ENCODE data around the gene SLC16A11. TPM values are rescaled to one million over a fixed set of nuclear protein-coding genes. Genes with fewer than 3 reads are reported as not detected.

SLC16A11 gene
- total and polyA plus RNA-seq, 9 of the 15 experiments (the other 6 are each of a cell fraction or from before 2014, with no cell fraction given): not detected

DNA sequence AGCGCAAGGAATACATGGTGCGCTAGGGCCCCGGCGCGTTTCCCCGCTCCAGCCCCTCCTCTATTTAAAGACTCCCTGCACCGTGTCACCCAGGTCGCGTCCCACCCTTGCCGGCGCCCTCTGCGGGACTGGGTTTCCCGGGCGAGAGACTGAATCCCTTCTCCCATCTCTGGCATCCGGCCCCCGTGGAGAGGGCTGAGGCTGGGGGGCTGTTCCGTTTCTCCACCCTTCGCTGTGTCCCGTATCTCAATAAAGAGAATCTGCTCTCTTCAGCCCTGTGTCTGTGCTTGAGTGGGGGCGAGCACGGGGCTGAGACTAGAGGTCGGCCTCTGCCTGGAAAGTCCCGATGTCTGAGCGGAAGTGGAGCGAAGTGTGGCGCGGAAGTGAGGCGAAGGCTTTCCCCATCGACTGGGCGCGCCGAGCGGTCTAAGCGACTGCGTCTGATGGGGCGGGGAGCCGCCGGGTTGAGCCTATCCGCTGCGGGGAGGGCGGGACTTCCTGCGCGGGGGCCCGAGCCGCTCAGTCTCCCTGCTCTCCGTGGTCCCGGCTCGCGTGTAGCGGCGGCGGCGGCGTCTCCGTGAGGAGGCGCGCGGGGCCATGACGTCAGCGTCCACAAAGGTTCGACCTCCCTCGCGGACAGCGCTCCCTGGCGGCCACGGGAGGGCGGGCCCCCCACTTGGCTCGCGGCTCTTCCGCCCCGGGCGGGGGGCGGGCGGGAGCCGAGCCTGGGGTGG, 29.5 kb downstream of the SLC16A11 start (continued):
- TF ChIP-seq, protein P1, sequence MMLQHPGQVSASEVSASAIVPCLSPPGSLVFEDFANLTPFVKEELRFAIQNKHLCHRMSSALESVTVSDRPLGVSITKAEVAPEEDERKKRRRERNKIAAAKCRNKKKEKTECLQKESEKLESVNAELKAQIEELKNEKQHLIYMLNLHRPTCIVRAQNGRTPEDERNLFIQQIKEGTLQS (IDR thresholded peaks at IDR 0.05): peak; percentile 93
- TF ChIP-seq, protein P1 (CRISPR knock-in tag; conservative IDR thresholded peaks at IDR 0.05): no peak
- TF ChIP-seq ADNP (tag; IDR thresholded peaks at IDR 0.05): no peak
- peak in 1 of 2 experiments; percentile 63; a peak in 1 of 4 replicates for TF ChIP-seq SRF (CRISPR knock-in tag; IDR thresholded peaks at IDR 0.05)
- TF ChIP-seq, protein P2, sequence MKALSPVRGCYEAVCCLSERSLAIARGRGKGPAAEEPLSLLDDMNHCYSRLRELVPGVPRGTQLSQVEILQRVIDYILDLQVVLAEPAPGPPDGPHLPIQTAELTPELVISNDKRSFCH (CRISPR knock-in tag; IDR thresholded peaks at IDR 0.05): no peak
- TF ChIP-seq, protein P2 (tag; IDR thresholded peaks at IDR 0.05): no peak
- TF ChIP-seq MEF2D (tag; conservative IDR thresholded peaks at IDR 0.05; ENCODE audit: low read depth): no peak
- TF ChIP-seq ZNF174 (CRISPR knock-in tag; IDR thresholded peaks at IDR 0.05): no peak
- TF ChIP-seq, protein P3, sequence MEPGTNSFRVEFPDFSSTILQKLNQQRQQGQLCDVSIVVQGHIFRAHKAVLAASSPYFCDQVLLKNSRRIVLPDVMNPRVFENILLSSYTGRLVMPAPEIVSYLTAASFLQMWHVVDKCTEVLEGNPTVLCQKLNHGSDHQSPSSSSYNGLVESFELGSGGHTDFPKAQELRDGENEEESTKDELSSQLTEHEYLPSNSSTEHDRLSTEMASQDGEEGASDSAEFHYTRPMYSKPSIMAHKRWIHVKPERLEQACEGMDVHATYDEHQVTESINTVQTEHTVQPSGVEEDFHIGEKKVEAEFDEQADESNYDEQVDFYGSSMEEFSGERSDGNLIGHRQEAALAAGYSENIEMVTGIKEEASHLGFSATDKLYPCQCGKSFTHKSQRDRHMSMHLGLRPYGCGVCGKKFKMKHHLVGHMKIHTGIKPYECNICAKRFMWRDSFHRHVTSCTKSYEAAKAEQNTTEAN (CRISPR knock-in tag; IDR thresholded peaks at IDR 0.05): 0 out of 2 replicates have a peak, but pooled peaks have one; percentile 62
- TF ChIP-seq YBX1 (IDR thresholded peaks at IDR 0.05): no peak
- TF ChIP-seq HNRNPH1 (optimal IDR thresholded peaks at IDR 0.05; ENCODE audit: low read depth, low read length): no peak
- TF ChIP-seq CC2D1A (IDR thresholded peaks at IDR 0.05): no peak
- no peak for TF ChIP-seq HSF4 (CRISPR knock-in tag; IDR thresholded peaks at IDR 0.05; ENCODE audit: borderline replicate concordance)
- peak; percentile 95 for TF ChIP-seq GATAD2A (IDR thresholded peaks at IDR 0.05)
- TF ChIP-seq RFX7 (CRISPR knock-in tag; IDR thresholded peaks at IDR 0.05): no peak
- no peak for TF ChIP-seq PTTG1 (tag; IDR thresholded peaks at IDR 0.05; ENCODE audit: low read depth)
- TF ChIP-seq GATAD2B (IDR thresholded peaks at IDR 0.05; ENCODE audit: borderline replicate concordance): peak; percentile 100
- TF ChIP-seq, protein P4, sequence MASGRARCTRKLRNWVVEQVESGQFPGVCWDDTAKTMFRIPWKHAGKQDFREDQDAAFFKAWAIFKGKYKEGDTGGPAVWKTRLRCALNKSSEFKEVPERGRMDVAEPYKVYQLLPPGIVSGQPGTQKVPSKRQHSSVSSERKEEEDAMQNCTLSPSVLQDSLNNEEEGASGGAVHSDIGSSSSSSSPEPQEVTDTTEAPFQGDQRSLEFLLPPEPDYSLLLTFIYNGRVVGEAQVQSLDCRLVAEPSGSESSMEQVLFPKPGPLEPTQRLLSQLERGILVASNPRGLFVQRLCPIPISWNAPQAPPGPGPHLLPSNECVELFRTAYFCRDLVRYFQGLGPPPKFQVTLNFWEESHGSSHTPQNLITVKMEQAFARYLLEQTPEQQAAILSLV (tag; IDR thresholded peaks at IDR 0.05): no peak
- TF ChIP-seq ZBTB8A (IDR thresholded peaks at IDR 0.05; ENCODE audit: partially characterized antibody): no peak
- no peak for TF ChIP-seq BACH1 (tag; IDR thresholded peaks at IDR 0.05)
- TF ChIP-seq BCOR (IDR thresholded peaks at IDR 0.05): no peak
- peak; percentile 83 for TF ChIP-seq CXXC5 (CRISPR knock-in tag; IDR thresholded peaks at IDR 0.05)
- TF ChIP-seq, protein P5, sequence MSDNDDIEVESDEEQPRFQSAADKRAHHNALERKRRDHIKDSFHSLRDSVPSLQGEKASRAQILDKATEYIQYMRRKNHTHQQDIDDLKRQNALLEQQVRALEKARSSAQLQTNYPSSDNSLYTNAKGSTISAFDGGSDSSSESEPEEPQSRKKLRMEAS (CRISPR knock-in tag; IDR thresholded peaks at IDR 0.05): peak; percentile 50
- TF ChIP-seq, protein P6, sequence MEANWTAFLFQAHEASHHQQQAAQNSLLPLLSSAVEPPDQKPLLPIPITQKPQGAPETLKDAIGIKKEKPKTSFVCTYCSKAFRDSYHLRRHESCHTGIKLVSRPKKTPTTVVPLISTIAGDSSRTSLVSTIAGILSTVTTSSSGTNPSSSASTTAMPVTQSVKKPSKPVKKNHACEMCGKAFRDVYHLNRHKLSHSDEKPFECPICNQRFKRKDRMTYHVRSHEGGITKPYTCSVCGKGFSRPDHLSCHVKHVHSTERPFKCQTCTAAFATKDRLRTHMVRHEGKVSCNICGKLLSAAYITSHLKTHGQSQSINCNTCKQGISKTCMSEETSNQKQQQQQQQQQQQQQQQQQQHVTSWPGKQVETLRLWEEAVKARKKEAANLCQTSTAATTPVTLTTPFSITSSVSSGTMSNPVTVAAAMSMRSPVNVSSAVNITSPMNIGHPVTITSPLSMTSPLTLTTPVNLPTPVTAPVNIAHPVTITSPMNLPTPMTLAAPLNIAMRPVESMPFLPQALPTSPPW (CRISPR knock-in tag; IDR thresholded peaks at IDR 0.05): peak; percentile 96
